Endothelial cell (in vitro differentiated cells): ENCODE measurements around the gene CYP4F8. TPM values are rescaled to one million over a fixed set of nuclear protein-coding genes. Genes with fewer than 3 reads are reported as not detected.
"Not testable (repeated sequence)": the region's sequence is repeated elsewhere in the genome, so short reads cannot be mapped to it uniquely, and the experiment has no call there.

Source experiments
- DNase-seq: peaks from one replicate; pipeline ENCODE4 v3.0.0; 2021; ENCODE audit warnings: low spot score
- H3K27ac Mint-ChIP-seq: one replicate; pipeline ENCODE4 v1.8.0; 2021; ENCODE audit warnings: mixed read lengths, inconsistent platforms; ENCODE audit not compliant: unreplicated experiment
- H3K27me3 Mint-ChIP-seq: one replicate; pipeline ENCODE4 v1.8.0; 2021; ENCODE audit warnings: mild to moderate bottlenecking, moderate library complexity, mixed read lengths, inconsistent platforms; ENCODE audit not compliant: unreplicated experiment
- H3K36me3 Mint-ChIP-seq: one replicate; pipeline ENCODE4 v1.8.0; 2021; ENCODE audit warnings: mild to moderate bottlenecking, low read depth, mixed read lengths, inconsistent platforms; ENCODE audit not compliant: unreplicated experiment
- H3K4me1 Mint-ChIP-seq: one replicate; pipeline ENCODE4 v1.8.0; 2021; ENCODE audit warnings: mild to moderate bottlenecking, mixed read lengths, inconsistent platforms; ENCODE audit not compliant: unreplicated experiment
- H3K4me3 Mint-ChIP-seq: one replicate; pipeline ENCODE4 v1.8.0; 2021; ENCODE audit warnings: mild to moderate bottlenecking, mixed read lengths, inconsistent platforms; ENCODE audit not compliant: unreplicated experiment
- H3K9me3 Mint-ChIP-seq: one replicate; pipeline ENCODE4 v1.8.0; 2021; ENCODE audit warnings: mixed read lengths, inconsistent platforms; ENCODE audit not compliant: unreplicated experiment
- CTCF ChIP-seq: fragments of 200-600 bp; sonication (generic); IDR thresholded peaks from one replicate; pipeline ENCODE4 v1.5.0; 2021; ENCODE audit warnings: antibody characterized with exemption; ENCODE audit not compliant: unreplicated experiment
- total RNA-seq: library from RNA; stranded (reverse); fragmentation: NEBNext Ultra II Directional; extraction: Animal tissue kit (Norgen Biotek cat#: 25700); gene quantifications from one replicate; pipeline ENCODE4 v1.2.1, GENCODE V29; 2021; ENCODE audit not compliant: unreplicated experiment

The CYP4F8 gene
- total RNA-seq, 1 donor from 2014 or later: not detected

DNA sequence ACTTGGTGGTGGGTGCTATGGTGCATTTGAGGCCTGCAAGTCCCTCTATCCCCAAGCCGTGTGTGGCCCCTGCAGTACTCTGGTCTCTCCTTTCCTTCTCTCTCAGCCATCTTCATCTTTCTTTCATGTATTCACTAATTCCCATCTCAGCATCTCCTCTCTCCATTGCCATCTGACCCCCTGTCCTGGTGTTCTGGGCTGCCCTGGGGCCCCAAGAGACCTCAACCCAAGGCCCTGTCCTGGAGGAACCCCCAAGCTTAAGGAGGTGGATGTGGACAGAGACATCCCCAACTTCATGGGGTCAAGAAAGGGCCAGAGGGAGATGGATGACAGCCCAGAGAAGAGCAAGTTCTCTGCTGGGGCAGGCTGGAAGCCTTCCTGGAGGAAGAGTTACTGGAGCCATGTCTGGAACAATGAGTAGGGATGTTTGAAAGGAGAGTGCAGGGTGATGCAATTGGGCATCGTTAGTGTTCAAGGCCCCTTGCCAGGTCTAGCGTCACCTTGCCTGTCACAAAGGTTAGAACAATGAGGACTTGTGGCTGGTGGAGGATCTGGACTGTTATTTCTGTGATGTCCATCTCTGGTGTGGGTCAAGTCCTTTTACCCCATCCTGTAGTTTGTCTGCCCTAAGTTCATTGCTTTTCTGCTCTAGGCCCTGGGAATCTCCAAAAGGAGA lies 29.2 kb downstream of the CYP4F8 start:
- Mint-ChIP-seq H3K27me3 (peaks cover 24% of the 10 kb centered on the region), H3K4me1 (no peaks in the 10 kb centered on the region), H3K27ac (no peak overlapping the region), H3K4me3 (no peak overlapping the region), H3K36me3 (peaks cover 36% of the 10 kb centered on the region), H3K9me3 (peaks cover 56% of the 10 kb centered on the region)
- no peak for DNase-seq
- TF ChIP-seq CTCF: no peak

- H3K4me1 Mint-ChIP-seq: no peaks in the 10 kb centered on the region
- no peak for DNase-seq
- TF ChIP-seq CTCF: no peak
- H3K27me3 Mint-ChIP-seq: peaks cover 24% of the 10 kb centered on the region
- H3K36me3 Mint-ChIP-seq: peaks cover 36% of the 10 kb centered on the region
- H3K9me3 Mint-ChIP-seq: peaks cover 55% of the 10 kb centered on the region
- no peak overlapping the region for H3K4me3 Mint-ChIP-seq
- no peak overlapping the region for H3K27ac Mint-ChIP-seq
Measured at GRCh38 chr19:15644816-15645215, 29.8 kb downstream of the CYP4F8 start.

GRCh38 chr19:15649526-15649925 lies 34.5 kb downstream of the CYP4F8 start:
- H3K9me3 Mint-ChIP-seq: peaks cover 68% of the 10 kb centered on the region

GRCh38 chr19:15650123-15650522 lies 35.1 kb downstream of the CYP4F8 start:
- H3K27me3 Mint-ChIP-seq: peaks cover 11% of the 10 kb centered on the region
- peaks cover 69% of the 10 kb centered on the region for H3K9me3 Mint-ChIP-seq
- H3K36me3 Mint-ChIP-seq: peaks cover 19% of the 10 kb centered on the region
- H3K4me3 Mint-ChIP-seq: peak overlapping the region; percentile 26
- DNase-seq, H3K27ac Mint-ChIP-seq, H3K4me1 Mint-ChIP-seq: not testable (repeated sequence)

More at GRCh38 chr19:15649526-15649925, 34.5 kb downstream of the CYP4F8 start:
- Mint-ChIP-seq H3K4me1 (no peaks in the 10 kb centered on the region), H3K4me3 (no peak overlapping the region), H3K27me3 (peaks cover 12% of the 10 kb centered on the region), H3K36me3 (peaks cover 23% of the 10 kb centered on the region), H3K27ac (no peak overlapping the region)
- no peak for TF ChIP-seq CTCF
- DNase-seq: no peak

DNA sequence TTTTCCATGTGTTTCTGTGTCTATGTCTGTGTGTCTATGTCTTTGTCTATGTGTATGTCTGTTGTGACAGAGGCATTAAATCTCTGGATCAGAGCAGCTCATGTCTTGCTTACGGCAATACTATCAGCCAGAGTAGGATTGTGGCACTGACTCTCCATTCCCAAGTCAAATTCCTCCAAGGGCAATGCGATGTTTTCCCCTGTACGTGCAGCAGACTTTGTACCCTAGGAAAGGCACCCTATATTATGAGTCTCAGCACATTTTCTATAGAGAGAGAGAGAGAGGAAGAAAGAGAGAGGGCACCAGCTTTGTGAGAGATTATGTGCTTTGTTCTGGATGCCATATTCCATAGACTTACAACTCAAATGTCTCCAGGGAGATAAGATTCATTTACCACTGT lies 36.8 kb downstream of the CYP4F8 start:
- DNase-seq: no peak
- no peak overlapping the region for H3K27ac Mint-ChIP-seq
- peaks cover 8% of the 10 kb centered on the region for H3K36me3 Mint-ChIP-seq
- H3K4me1 Mint-ChIP-seq: no peaks in the 10 kb centered on the region
- no peak for TF ChIP-seq CTCF
- peaks cover 62% of the 10 kb centered on the region for H3K9me3 Mint-ChIP-seq
- peaks cover 4% of the 10 kb centered on the region for H3K27me3 Mint-ChIP-seq
- no peak overlapping the region for H3K4me3 Mint-ChIP-seq
